ENCODE results near the gene SIK3. TPM values are rescaled to one million over a fixed set of nuclear protein-coding genes. Genes with fewer than 3 reads are reported as not detected.

Gene SIK3
- total RNA-seq, 1 donor from 2014 or later = 29.4 TPM

GRCh38 chr11:116866804-116867455 lies 231.3 kb downstream of the SIK3 start:
- no peak for DNase-seq (ENCODE audit: low spot score)
- no peak overlapping the region for H3K27ac Mint-ChIP-seq (ENCODE audit: unreplicated experiment)

DNA sequence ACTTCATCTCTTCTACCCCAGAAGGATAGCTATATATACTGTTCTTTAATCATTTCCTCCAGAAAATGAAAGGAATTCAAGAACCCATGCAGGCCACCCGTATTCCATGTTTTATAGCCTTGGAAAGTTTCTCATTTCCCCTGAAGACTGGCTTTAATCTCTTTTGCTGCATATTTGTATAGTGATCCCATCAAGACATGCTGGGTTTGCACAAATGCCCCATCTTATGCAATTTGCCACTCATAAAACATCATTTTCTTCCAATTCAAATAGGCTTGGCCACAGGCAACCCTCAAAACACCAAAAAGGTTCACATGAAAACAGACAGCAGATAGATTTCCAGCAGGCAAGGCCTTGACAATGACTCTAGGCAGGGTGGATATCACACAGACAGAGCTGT lies 232.5 kb downstream of the SIK3 start:
- peaks cover 1% of the 10 kb centered on the region for H3K27me3 Mint-ChIP-seq (ENCODE audit: unreplicated experiment)
- H3K36me3 Mint-ChIP-seq (ENCODE audit: low read depth, unreplicated experiment) = peaks cover 21% of the 10 kb centered on the region
- H3K27ac Mint-ChIP-seq (ENCODE audit: unreplicated experiment) = no peak overlapping the region
- no peaks in the 10 kb centered on the region for H3K9me3 Mint-ChIP-seq (ENCODE audit: unreplicated experiment)
- DNase-seq (ENCODE audit: low spot score) = no peak
- TF ChIP-seq, protein P1, sequence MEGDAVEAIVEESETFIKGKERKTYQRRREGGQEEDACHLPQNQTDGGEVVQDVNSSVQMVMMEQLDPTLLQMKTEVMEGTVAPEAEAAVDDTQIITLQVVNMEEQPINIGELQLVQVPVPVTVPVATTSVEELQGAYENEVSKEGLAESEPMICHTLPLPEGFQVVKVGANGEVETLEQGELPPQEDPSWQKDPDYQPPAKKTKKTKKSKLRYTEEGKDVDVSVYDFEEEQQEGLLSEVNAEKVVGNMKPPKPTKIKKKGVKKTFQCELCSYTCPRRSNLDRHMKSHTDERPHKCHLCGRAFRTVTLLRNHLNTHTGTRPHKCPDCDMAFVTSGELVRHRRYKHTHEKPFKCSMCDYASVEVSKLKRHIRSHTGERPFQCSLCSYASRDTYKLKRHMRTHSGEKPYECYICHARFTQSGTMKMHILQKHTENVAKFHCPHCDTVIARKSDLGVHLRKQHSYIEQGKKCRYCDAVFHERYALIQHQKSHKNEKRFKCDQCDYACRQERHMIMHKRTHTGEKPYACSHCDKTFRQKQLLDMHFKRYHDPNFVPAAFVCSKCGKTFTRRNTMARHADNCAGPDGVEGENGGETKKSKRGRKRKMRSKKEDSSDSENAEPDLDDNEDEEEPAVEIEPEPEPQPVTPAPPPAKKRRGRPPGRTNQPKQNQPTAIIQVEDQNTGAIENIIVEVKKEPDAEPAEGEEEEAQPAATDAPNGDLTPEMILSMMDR (IDR thresholded peaks at IDR 0.05; ENCODE audit: unreplicated experiment) = no peak
- H3K4me3 Mint-ChIP-seq (ENCODE audit: unreplicated experiment) = no peak overlapping the region
- H3K4me1 Mint-ChIP-seq (ENCODE audit: unreplicated experiment) = peaks cover 5% of the 10 kb centered on the region

More at GRCh38 chr11:116866804-116867455, 231.3 kb downstream of the SIK3 start:
- Mint-ChIP-seq H3K27me3 (ENCODE audit: unreplicated experiment) (no peaks in the 10 kb centered on the region), H3K4me3 (ENCODE audit: unreplicated experiment) (no peak overlapping the region), H3K4me1 (ENCODE audit: unreplicated experiment) (peaks cover 7% of the 10 kb centered on the region), H3K9me3 (ENCODE audit: unreplicated experiment) (no peaks in the 10 kb centered on the region), H3K36me3 (ENCODE audit: low read depth, unreplicated experiment) (peaks cover 17% of the 10 kb centered on the region)
- TF ChIP-seq, protein P1 (IDR thresholded peaks at IDR 0.05; ENCODE audit: unreplicated experiment) = no peak

- H3K4me1 Mint-ChIP-seq (ENCODE audit: unreplicated experiment) = no peaks in the 10 kb centered on the region
- H3K4me3 Mint-ChIP-seq (ENCODE audit: unreplicated experiment) = no peak overlapping the region
- peaks cover 22% of the 10 kb centered on the region for H3K36me3 Mint-ChIP-seq (ENCODE audit: low read depth, unreplicated experiment)
- no peak for DNase-seq (ENCODE audit: low spot score)
- H3K27ac Mint-ChIP-seq (ENCODE audit: unreplicated experiment) = no peak overlapping the region
- peaks cover 1% of the 10 kb centered on the region for H3K27me3 Mint-ChIP-seq (ENCODE audit: unreplicated experiment)
- no peaks in the 10 kb centered on the region for H3K9me3 Mint-ChIP-seq (ENCODE audit: unreplicated experiment)
- TF ChIP-seq, protein P1 (IDR thresholded peaks at IDR 0.05; ENCODE audit: unreplicated experiment) = no peak
Observed at GRCh38 chr11:116864531-116864930, 233.7 kb downstream of the SIK3 start.

GRCh38 chr11:116862951-116863350 lies 235.3 kb downstream of the SIK3 start:
- H3K9me3 Mint-ChIP-seq (ENCODE audit: unreplicated experiment) = no peaks in the 10 kb centered on the region
- H3K36me3 Mint-ChIP-seq (ENCODE audit: low read depth, unreplicated experiment) = peaks cover 27% of the 10 kb centered on the region

GRCh38 chr11:116862185-116862584 lies 236.0 kb downstream of the SIK3 start:
- Mint-ChIP-seq H3K4me1 (ENCODE audit: unreplicated experiment) (no peaks in the 10 kb centered on the region), H3K36me3 (ENCODE audit: low read depth, unreplicated experiment) (peaks cover 23% of the 10 kb centered on the region), H3K27ac (ENCODE audit: unreplicated experiment) (no peak overlapping the region), H3K27me3 (ENCODE audit: unreplicated experiment) (peaks cover 1% of the 10 kb centered on the region), H3K9me3 (ENCODE audit: unreplicated experiment) (no peaks in the 10 kb centered on the region), H3K4me3 (ENCODE audit: unreplicated experiment) (no peak overlapping the region)
- DNase-seq (ENCODE audit: low spot score) = no peak
- TF ChIP-seq, protein P1 (IDR thresholded peaks at IDR 0.05; ENCODE audit: unreplicated experiment) = no peak

More at GRCh38 chr11:116862951-116863350, 235.3 kb downstream of the SIK3 start:
- Mint-ChIP-seq H3K4me3 (ENCODE audit: unreplicated experiment) (no peak overlapping the region), H3K27me3 (ENCODE audit: unreplicated experiment) (peaks cover 1% of the 10 kb centered on the region), H3K27ac (ENCODE audit: unreplicated experiment) (no peak overlapping the region), H3K4me1 (ENCODE audit: unreplicated experiment) (no peaks in the 10 kb centered on the region)
- no peak for DNase-seq (ENCODE audit: low spot score)
- TF ChIP-seq, protein P1 (IDR thresholded peaks at IDR 0.05; ENCODE audit: unreplicated experiment) = no peak
